ENCODE measurements around the gene CELSR1.

Gene CELSR1

DNA sequence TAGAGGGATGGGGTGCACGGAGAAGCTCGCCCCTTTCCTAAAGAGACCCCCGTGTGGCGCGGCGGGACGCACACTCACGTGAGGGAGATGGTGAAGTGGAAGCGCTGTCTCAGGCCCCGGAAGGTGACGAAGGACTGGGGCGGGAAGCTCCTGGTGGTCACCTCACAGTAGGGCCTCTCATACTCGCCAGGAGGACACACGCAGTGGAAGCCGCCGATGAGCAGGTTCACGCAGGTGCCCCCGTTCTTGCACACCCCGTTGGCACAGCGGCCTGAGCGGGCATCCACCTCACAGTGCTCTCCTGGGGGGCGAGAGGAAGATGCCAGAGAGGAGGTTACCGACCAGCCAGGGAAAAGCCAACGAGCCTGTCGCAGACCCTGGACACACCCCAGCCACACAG is 98.3 kb downstream of the CELSR1 start:
- Histone ChIP-seq H3K4me1 (ENCODE audit: control insufficient read depth, insufficient read depth, low read length) (no peaks in the 10 kb centered on the region), H3K4me3 (ENCODE audit: low read length) (no peak overlapping the region), H3K36me3 (ENCODE audit: control insufficient read depth, insufficient read depth, low read length) (no peaks in the 10 kb centered on the region), H3K27me3 (ENCODE audit: control insufficient read depth, insufficient read depth, low read length) (no peaks in the 10 kb centered on the region), H3K27ac (ENCODE audit: low read depth, low read length) (no peak overlapping the region), H3K9ac (ENCODE audit: low read length) (no peak overlapping the region)

DNA sequence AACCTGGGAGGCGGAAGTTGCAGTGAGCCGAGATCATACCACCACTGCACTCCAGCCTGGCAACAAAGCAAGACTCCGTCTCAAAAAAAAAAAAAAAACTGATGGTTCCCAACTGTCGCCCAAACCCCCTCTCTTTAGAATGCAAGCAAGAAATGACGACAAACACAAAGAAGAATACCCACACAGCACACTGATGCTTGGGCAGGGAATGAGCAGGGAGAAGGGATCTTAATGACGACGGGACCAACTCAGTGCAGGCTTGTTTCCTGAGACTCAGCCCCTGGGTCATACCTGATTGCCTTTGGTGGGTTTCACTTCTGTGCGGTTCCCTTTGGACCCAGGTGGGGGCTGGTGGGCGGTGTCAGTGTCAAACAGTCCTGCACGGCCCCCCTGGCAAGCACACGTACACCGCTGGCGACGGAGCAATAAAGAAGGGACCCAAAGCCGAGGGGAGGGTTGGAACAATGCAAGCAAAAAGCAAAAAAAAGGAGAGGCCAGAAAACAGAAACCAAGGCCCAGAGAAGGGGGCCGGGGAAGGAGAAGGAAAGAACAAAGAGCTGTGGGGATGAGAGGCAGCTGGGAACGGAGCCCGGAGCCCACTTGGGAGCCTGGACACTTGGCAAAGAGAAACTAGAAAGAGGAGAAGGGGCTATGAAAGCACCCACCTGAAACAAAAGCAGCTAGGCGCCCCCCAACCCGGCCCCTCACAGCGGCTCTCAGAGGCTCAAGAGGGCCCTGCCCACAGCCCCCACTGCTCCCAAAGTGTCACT is 99.6 kb downstream of the CELSR1 start:
- no peak overlapping the region for H3K27ac ChIP-seq (ENCODE audit: low read depth, low read length)
- no peak overlapping the region for H3K9ac ChIP-seq (ENCODE audit: low read length)
- no peaks in the 10 kb centered on the region for H3K4me1 ChIP-seq (ENCODE audit: control insufficient read depth, insufficient read depth, low read length)
- H3K4me3 ChIP-seq (ENCODE audit: low read length), result no peak overlapping the region
- no peaks in the 10 kb centered on the region for H3K27me3 ChIP-seq (ENCODE audit: control insufficient read depth, insufficient read depth, low read length)
- no peaks in the 10 kb centered on the region for H3K36me3 ChIP-seq (ENCODE audit: control insufficient read depth, insufficient read depth, low read length)

GRCh38 chr22:46436595-46437175 is 100.7 kb downstream of the CELSR1 start:
- no peak overlapping the region for H3K27ac ChIP-seq (ENCODE audit: low read depth, low read length)
- no peak overlapping the region for H3K4me3 ChIP-seq (ENCODE audit: low read length)
- H3K4me1 ChIP-seq (ENCODE audit: control insufficient read depth, insufficient read depth, low read length), result no peaks in the 10 kb centered on the region

DNA sequence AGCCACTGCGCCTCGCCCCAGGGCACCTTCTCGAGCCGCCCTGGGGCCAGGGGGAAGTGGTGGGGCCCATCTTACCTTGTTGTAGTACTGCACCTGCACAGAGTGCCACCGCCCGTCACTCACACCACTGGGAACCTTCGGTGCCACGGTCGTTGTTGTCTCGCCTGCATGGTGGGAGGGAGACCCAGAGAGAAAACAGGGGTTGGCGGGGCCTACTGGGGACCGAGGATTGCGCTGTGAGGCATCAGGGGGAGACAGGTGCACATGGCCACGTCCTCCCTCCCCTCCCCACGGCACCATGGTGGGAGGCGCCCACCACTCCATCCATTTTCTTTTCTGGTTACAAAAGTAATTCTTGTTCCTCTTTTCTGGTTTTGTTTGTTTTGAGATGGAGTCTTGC is 104.1 kb downstream of the CELSR1 start:
- no peak overlapping the region for H3K9ac ChIP-seq (ENCODE audit: low read length)
- no peaks in the 10 kb centered on the region for H3K27me3 ChIP-seq (ENCODE audit: control insufficient read depth, insufficient read depth, low read length)
- H3K4me3 ChIP-seq (ENCODE audit: low read length), result no peak overlapping the region
- no peak overlapping the region for H3K27ac ChIP-seq (ENCODE audit: low read depth, low read length)
- no peaks in the 10 kb centered on the region for H3K4me1 ChIP-seq (ENCODE audit: control insufficient read depth, insufficient read depth, low read length)
- no peaks in the 10 kb centered on the region for H3K36me3 ChIP-seq (ENCODE audit: control insufficient read depth, insufficient read depth, low read length)

More at GRCh38 chr22:46436595-46437175, 100.7 kb downstream of the CELSR1 start:
- Histone ChIP-seq H3K27me3 (ENCODE audit: control insufficient read depth, insufficient read depth, low read length) (no peaks in the 10 kb centered on the region), H3K36me3 (ENCODE audit: control insufficient read depth, insufficient read depth, low read length) (no peaks in the 10 kb centered on the region), H3K9ac (ENCODE audit: low read length) (no peak overlapping the region)

GRCh38 chr22:46432164-46433068 is 105.0 kb downstream of the CELSR1 start:
- Histone ChIP-seq H3K4me1 (ENCODE audit: control insufficient read depth, insufficient read depth, low read length) (no peaks in the 10 kb centered on the region), H3K27me3 (ENCODE audit: control insufficient read depth, insufficient read depth, low read length) (no peaks in the 10 kb centered on the region), H3K27ac (ENCODE audit: low read depth, low read length) (no peak overlapping the region), H3K9ac (ENCODE audit: low read length) (no peak overlapping the region), H3K4me3 (ENCODE audit: low read length) (peak overlapping the region; percentile 43), H3K36me3 (ENCODE audit: control insufficient read depth, insufficient read depth, low read length) (no peaks in the 10 kb centered on the region)

DNA sequence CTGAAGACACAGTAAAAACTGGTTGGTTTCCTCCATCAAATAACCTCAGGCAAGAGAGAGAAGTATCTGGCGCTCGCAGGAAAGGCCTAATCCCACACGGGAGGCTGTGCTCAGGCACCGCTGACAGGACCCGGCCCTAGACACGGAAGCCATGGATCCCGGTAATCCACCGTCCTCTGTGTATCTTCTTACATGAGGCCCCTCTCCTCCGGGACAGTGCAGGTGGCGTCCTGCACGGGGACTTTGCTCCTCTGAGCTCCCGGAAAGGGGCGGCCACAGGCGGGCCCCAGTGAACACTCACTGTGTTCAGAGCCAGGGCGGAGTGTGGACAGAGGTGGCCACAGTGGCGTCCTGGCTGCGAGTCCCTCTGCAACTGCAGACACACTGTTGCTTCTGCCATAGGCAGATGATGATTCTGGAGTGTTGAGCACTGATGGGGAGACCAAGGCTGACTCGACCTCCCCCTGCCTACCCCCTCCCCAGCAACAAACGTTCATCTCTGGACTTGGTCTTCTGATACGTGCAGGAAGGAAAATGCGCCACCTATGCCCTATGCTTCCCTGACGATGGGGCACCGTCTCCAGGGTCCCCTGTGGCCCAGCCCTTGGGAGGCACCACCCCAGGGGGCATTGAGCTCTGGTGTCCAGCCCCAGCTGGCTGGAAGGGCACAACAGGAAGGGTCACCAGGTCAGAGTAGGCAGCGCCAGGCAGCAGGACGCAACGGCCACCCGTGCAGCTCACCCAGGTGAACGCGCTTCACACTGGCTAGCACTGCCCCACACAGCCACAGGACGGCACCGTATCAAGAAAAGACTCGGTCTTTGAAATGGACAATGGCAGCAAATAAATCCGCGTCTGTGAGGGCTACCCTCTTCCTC is 106.2 kb downstream of the CELSR1 start:
- H3K4me3 ChIP-seq (ENCODE audit: low read length), result no peak overlapping the region
- no peaks in the 10 kb centered on the region for H3K4me1 ChIP-seq (ENCODE audit: control insufficient read depth, insufficient read depth, low read length)
- no peak overlapping the region for H3K9ac ChIP-seq (ENCODE audit: low read length)
- no peaks in the 10 kb centered on the region for H3K36me3 ChIP-seq (ENCODE audit: control insufficient read depth, insufficient read depth, low read length)
- no peaks in the 10 kb centered on the region for H3K27me3 ChIP-seq (ENCODE audit: control insufficient read depth, insufficient read depth, low read length)
- no peak overlapping the region for H3K27ac ChIP-seq (ENCODE audit: low read depth, low read length)

DNA sequence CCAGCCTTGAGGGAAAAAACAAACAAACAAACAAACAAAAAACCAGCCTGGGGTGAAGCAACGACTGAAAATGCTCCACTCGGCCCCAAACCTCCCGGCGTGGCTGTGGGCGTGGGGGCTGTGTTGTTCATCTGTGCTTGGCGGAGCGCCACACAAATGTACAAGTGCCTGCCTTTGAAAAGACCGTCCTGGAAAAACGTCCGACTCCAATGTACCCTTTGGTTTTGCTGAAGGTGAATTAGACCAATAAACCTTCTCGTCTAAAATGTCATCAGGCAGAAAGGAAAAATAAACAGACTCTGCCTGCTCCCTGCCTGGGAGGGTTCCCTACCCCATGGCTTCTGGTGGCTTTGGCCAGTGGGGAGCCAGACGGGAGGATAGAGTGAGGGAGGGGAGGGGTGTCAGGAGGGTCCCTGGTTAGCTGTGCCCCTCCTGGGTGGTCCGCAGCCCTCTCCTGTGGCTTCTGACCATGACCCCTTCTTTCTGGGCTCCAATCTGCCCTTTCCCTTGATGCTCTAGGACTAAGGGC is 108.0 kb downstream of the CELSR1 start:
- Histone ChIP-seq H3K36me3 (ENCODE audit: control insufficient read depth, insufficient read depth, low read length) (no peaks in the 10 kb centered on the region), H3K27ac (ENCODE audit: low read depth, low read length) (no peak overlapping the region)

DNA sequence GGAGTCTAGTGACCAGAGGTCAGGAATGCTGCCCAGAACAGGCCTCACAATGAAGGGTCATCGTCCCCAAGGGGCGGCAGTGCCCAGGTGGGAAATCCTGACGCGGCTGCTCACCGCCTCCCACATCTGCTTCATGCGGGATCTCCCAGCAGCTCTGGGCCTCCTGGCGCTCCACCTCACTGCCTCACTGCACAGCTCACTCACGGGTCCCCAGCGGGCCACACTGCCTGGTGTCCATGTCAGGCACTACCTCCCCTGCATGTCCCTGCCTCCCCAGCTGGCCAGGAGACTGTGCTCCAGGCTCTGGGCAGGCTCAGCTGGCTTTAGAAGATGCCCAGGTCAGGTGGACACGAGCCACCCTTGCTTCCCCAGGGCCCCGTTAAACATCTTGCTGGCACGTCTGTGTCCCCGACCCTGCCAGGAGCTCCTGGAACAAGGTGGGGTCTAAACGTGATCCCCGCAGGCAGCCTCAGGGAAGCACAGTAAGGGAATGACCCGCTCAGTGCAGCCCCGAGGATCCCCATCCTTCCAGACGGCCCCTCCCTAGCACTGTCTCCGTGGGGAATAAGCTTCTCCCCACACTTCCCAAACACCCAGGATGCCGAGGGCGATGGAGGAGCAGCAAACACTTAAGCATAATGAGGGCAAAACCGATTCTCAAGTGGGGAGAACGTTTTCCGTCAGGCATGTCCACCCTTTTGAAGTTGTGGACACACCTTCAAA is 108.7 kb downstream of the CELSR1 start:
- Histone ChIP-seq H3K27me3 (ENCODE audit: control insufficient read depth, insufficient read depth, low read length) (no peaks in the 10 kb centered on the region), H3K9ac (ENCODE audit: low read length) (no peak overlapping the region), H3K4me3 (ENCODE audit: low read length) (no peak overlapping the region), H3K4me1 (ENCODE audit: control insufficient read depth, insufficient read depth, low read length) (no peaks in the 10 kb centered on the region), H3K27ac (ENCODE audit: low read depth, low read length) (no peak overlapping the region), H3K36me3 (ENCODE audit: control insufficient read depth, insufficient read depth, low read length) (no peaks in the 10 kb centered on the region)

More for the DNA sequence above, 108.0 kb downstream of the CELSR1 start:
- Histone ChIP-seq H3K4me1 (ENCODE audit: control insufficient read depth, insufficient read depth, low read length) (no peaks in the 10 kb centered on the region), H3K4me3 (ENCODE audit: low read length) (no peak overlapping the region), H3K27me3 (ENCODE audit: control insufficient read depth, insufficient read depth, low read length) (no peaks in the 10 kb centered on the region), H3K9ac (ENCODE audit: low read length) (no peak overlapping the region)

DNA sequence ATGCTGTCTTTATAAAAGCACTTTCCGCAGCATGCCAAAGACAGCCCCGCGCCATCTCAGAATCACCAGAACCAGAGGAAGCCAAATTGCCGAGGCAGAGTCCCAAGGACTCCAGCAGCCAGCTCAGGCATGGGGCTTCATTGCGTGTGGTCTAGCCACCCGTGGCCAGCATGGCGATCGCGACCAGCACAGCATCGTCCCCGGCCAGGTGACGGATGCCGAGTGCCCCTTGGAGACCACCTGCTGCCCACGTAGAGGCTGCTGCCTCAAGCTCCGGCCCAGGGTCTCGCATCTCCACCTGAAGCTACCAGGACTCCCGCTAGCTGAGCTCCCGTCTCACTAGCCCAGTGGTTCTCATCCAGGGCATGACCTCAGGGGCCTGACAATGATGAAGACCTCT is 109.2 kb downstream of the CELSR1 start:
- Histone ChIP-seq H3K27me3 (ENCODE audit: control insufficient read depth, insufficient read depth, low read length) (no peaks in the 10 kb centered on the region), H3K4me1 (ENCODE audit: control insufficient read depth, insufficient read depth, low read length) (no peaks in the 10 kb centered on the region), H3K36me3 (ENCODE audit: control insufficient read depth, insufficient read depth, low read length) (no peaks in the 10 kb centered on the region), H3K27ac (ENCODE audit: low read depth, low read length) (no peak overlapping the region), H3K9ac (ENCODE audit: low read length) (no peak overlapping the region), H3K4me3 (ENCODE audit: low read length) (no peak overlapping the region)

GRCh38 chr22:46425016-46425415 is 112.4 kb downstream of the CELSR1 start:
- Histone ChIP-seq H3K27me3 (ENCODE audit: control insufficient read depth, insufficient read depth, low read length) (no peaks in the 10 kb centered on the region), H3K36me3 (ENCODE audit: control insufficient read depth, insufficient read depth, low read length) (no peaks in the 10 kb centered on the region), H3K4me1 (ENCODE audit: control insufficient read depth, insufficient read depth, low read length) (no peaks in the 10 kb centered on the region), H3K27ac (ENCODE audit: low read depth, low read length) (no peak overlapping the region), H3K9ac (ENCODE audit: low read length) (no peak overlapping the region), H3K4me3 (ENCODE audit: low read length) (no peak overlapping the region)

GRCh38 chr22:46424496-46424895 is 112.9 kb downstream of the CELSR1 start:
- H3K36me3 ChIP-seq (ENCODE audit: control insufficient read depth, insufficient read depth, low read length), result no peaks in the 10 kb centered on the region
- H3K4me3 ChIP-seq (ENCODE audit: low read length), result no peak overlapping the region
- no peak overlapping the region for H3K27ac ChIP-seq (ENCODE audit: low read depth, low read length)
- H3K27me3 ChIP-seq (ENCODE audit: control insufficient read depth, insufficient read depth, low read length), result no peaks in the 10 kb centered on the region
- no peaks in the 10 kb centered on the region for H3K4me1 ChIP-seq (ENCODE audit: control insufficient read depth, insufficient read depth, low read length)
- no peak overlapping the region for H3K9ac ChIP-seq (ENCODE audit: low read length)

Measured in rectal smooth muscle tissue (tissue), 1 donor.